ENCODE data around the gene PELO.

DNA sequence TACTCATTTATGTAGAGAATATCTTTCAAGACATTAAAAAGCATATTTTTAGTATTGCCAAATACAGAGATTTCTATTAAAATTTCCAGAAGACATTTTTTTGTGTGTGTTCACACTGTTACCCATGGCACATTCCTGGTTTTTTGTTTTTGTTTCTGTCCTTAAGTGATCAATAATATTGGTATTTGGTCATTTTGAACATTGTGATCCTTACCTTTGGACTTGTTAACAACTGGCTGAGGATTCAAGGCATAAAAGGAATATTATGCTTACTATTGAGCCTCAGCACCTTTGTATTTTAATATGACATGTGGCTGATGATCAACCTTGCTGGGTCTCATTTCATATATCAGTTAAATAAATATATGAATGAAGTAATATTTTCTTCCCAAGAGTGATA, 41.9 kb downstream of the PELO start:
- TF ChIP-seq POLR2A (IDR thresholded peaks at IDR 0.05) (no peak), CTCF (IDR thresholded peaks at IDR 0.05) (no peak), POLR2AphosphoS5 (IDR thresholded peaks at IDR 0.05) (no peak)

Measured in breast epithelium (tissue), 3 donors.